Stimulated activated CD8-positive, alpha-beta memory T cell treated with anti-CD3 and anti-CD28 coated beads, Interleukin-7, amount 100 ng/mL, for 1 hour (primary cell): ENCODE results near the gene ABCB11.
"Not testable (repeated sequence)": the region's sequence is repeated elsewhere in the genome, so short reads cannot be mapped to it uniquely, and the experiment has no call there.

ENCODE experiments used
- DNase-seq, 2 donors: peaks; one replicate each; pipeline ENCODE4 v3.0.0-alpha.2; 2020; ENCODE audit warnings: low read depth in 2 of 2

The ABCB11 gene

GRCh38 chr2:168892327-168892726 is 138.8 kb downstream of the ABCB11 start:
- no peak for DNase-seq

DNA sequence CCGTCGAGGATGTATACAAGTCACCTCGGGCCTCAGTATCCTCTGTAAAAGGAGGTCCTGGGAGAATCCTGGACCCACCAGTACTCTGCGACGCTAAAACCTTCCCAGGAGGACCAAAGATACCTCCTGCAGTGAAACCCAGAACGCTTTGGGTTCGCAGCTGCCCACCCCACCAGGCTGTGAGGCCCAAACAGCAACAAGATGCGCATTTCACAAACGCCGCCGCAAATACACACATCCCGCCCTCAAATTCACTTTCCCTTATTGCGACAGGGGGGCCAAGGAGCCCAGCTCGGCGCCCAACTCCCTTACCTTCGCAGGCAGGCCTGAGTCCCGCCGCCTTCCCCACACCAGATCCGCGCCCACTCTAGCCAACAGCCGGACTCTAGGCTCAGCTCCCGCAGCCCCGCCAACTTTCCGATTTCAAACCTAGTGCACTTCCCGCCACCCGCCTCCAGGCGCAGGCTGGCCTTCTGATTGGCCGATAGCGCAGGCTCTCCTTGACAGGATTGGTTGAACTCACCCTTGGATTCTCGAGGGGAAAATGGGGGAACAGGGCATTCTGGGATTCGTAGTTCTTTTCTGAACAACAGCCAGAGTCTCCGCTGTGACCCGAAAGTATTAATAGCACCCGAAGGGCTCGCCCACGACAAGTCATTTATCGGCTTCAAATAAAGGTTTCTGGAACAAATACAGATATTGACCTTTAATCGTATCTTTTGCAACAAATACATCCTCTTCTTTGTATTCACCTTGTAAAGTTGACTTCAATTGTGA is 140.9 kb downstream of the ABCB11 start, which contains the start of gene SPC25:
Gene SPC25 (minus strand): TSS at position 425 of the 777 bp plus-strand sequence. CDS start 911 bp downstream, outside the sequence.
- peak; percentile 60 to 69 for DNase-seq

DNA sequence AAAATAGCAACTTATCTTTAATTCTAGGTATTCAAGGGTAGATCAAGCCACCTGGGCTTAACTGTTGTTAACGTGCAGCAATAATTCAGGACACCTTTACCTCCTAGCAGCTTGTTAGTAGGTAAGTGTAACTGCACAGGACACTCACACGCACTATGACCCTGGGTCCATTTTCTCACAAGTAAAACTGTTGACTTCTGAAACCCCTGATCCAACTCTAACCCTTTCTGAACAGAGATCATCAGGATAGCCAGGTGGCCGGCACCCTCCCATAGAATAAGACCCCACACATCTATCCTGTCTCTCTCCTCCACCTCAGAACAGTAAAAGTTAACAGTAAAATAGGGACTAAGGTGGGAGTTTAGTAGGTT is 141.5 kb downstream of the ABCB11 start:
- DNase-seq: no peak

- no peak for DNase-seq
These were observed 146.1 kb downstream of the ABCB11 start for GRCh38 chr2:168884975-168885374.

DNA sequence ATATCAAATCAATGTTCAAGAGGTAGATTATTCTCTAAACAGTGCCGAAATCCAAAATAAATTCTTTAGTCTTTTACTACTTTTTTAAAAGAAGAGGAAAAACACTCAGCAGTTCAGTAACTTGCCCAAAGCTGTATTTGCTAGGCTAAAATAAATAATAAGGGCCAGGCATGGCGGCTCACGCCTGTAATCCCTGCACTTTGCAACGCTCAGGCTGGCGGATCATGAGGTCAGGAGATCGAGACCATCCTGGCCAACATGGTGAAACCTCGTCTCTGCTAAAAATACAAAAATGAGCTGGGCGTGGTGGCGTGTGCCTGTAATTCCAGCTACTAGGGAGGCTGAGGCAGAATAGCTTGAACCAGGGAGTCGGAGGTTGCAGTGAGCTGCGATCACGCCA is 149.0 kb downstream of the ABCB11 start:
- not testable (repeated sequence) for DNase-seq

DNA sequence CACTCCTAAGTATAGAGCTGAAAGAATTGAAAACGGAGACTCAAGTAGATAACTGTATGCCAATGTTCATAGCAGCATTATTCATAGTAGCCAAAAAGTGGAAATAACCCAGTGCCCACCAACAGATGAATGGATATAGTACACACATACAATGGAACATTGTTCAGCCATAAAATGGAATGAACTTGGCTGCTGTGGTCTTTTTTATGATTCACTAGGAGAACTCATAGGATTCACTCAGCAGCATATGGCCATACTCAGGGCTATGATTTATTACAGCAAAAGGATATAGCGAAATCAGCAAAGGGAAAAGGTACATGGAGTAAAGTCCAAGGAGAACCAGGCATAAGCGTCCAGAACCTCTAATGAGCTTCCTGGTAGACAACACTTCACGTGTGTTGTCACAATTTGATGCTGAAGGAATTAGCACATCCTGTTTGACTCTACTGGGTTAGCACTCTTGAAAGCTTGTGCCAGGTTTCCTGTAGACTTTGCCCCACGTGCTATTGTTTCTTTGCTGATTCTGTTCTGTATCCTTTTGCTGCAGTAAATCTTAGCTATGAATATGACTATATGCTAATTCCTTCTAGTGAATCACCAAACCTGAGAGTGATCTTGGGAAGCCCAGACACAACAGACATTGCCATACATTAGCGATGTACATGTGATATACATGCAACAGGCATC is 156.6 kb downstream of the ABCB11 start:
- DNase-seq: no peak

- DNase-seq: not testable (repeated sequence)
These were observed 160.3 kb downstream of the ABCB11 start for GRCh38 chr2:168870824-168871223.
